ENCODE results near the gene SLITRK3. TPM values are rescaled to one million over a fixed set of nuclear protein-coding genes. Genes with fewer than 3 reads are reported as not detected.
A peak's percentile ranks its signal among the peaks of the same experiment; 100 is the strongest.

Gene SLITRK3
- total RNA-seq, 1 experiment from 2014 or later = 0.48 TPM

- H4K91ac ChIP-seq (ENCODE audit: insufficient read length, low read depth, low read length) = no peak overlapping the region
- H3K36me3 Mint-ChIP-seq (ENCODE audit: insufficient read depth in 1 of 3, low read depth in 3 of 3) = no peaks in the 10 kb centered on the region
- H3K4me1 Mint-ChIP-seq = peaks cover 35 to 39% of the 10 kb centered on the region in 2 experiments
- H2BK5ac ChIP-seq (ENCODE audit: insufficient read length, low read length) = no peak overlapping the region
- H4K20me1 ChIP-seq (ENCODE audit: control insufficient read depth, insufficient read depth, insufficient read length) = no peaks in the 10 kb centered on the region
- peak overlapping the region; percentile 91 for H3K4me2 ChIP-seq (ENCODE audit: insufficient read depth, insufficient read length, low read length)
- DNase-seq = peak; percentile 38
- H2BK120ac ChIP-seq (ENCODE audit: low read depth, low read length, poor library complexity, severe bottlenecking) = no peak overlapping the region
- no peak overlapping the region for H3K23ac ChIP-seq (ENCODE audit: insufficient read length, low read depth, low read length)
- H3K4ac ChIP-seq (ENCODE audit: low read depth, low read length) = no peak overlapping the region
- no peak overlapping the region for H2AK5ac ChIP-seq (ENCODE audit: insufficient read length, low read length)
- no peak overlapping the region for H3K14ac ChIP-seq (ENCODE audit: insufficient read depth, low read length)
- H2BK12ac ChIP-seq (ENCODE audit: insufficient read length, low read depth, low read length) = no peak overlapping the region
- no peaks in the 10 kb centered on the region for H3K79me1 ChIP-seq (ENCODE audit: insufficient read depth, low read depth, low read length, poor library complexity, severe bottlenecking)
- no peak overlapping the region for H4K8ac ChIP-seq (replicated peaks; ENCODE audit: insufficient read length, low read depth, low read length)
- peaks cover 66% of the 10 kb centered on the region for H3K27me3 Mint-ChIP-seq (ENCODE audit: low read depth)
- H4K5ac ChIP-seq (ENCODE audit: insufficient read length, low read depth, low read length) = no peak overlapping the region
- no peak overlapping the region for H3K56ac ChIP-seq (ENCODE audit: insufficient read length, low read depth, low read length)
- H3K18ac ChIP-seq (ENCODE audit: insufficient read length, low read depth, low read length) = no peak overlapping the region
- no CpG with 5 or more reads among the region's 50 CpGs for WGBS (ENCODE audit: extremely low coverage, insufficient read length, low lambda C conversion rate)
- no peak overlapping the region for H2BK15ac ChIP-seq (ENCODE audit: low read depth, low read length)
- no peak overlapping the region for H2BK20ac ChIP-seq (ENCODE audit: low read depth, low read length, poor library complexity, severe bottlenecking)
- peak overlapping the region; percentile 78 for H2AFZ ChIP-seq (ENCODE audit: low read length)
- H3K79me2 ChIP-seq (ENCODE audit: insufficient read depth, low read length) = no peaks in the 10 kb centered on the region
- H3K4me1 ChIP-seq (ENCODE audit: insufficient read depth, low read length) = no peaks in the 10 kb centered on the region; the same call in 1 of the 2 replicates
- peaks cover 27% of the 10 kb centered on the region for H3K27me3 ChIP-seq (ENCODE audit: insufficient read depth, low read length)
- H3K9ac ChIP-seq (ENCODE audit: extremely low read depth, insufficient read length, low read length) = peak overlapping the region; percentile 15
- peak overlapping the region; percentile 83 to 99 for H3K4me3 Mint-ChIP-seq
- no peak overlapping the region for H3K27ac Mint-ChIP-seq
- H3K23me2 ChIP-seq (ENCODE audit: insufficient read length, low read depth, low read length, poor library complexity, severe bottlenecking) = peaks cover 38% of the 10 kb centered on the region
- no peak overlapping the region for H3K27ac ChIP-seq (ENCODE audit: insufficient read length, low read depth, low read length)
- no peak overlapping the region for H3T11ph ChIP-seq (ENCODE audit: low read length)
- H3K9me3 ChIP-seq (ENCODE audit: control insufficient read depth, low read depth, low read length) = no peaks in the 10 kb centered on the region
- TF ChIP-seq CTCF (conservative IDR thresholded peaks at IDR 0.05) = no peak
- no peaks in the 10 kb centered on the region; a peak in 1 of 5 replicates for H3K9me3 Mint-ChIP-seq
These were observed 645 bp upstream of the SLITRK3 start for GRCh38 chr3:165196577-165197480.

Measured in H9 (cell line).